MM.1S (cell line): Measurements from ENCODE around the gene DELE1.
A peak's percentile ranks its signal among the peaks of the same experiment; 100 is the strongest.

Experiments used
- DNase-seq: peaks from one replicate; pipeline ENCODE4 v3.0.0-alpha.2; 2015
- H2AFZ ChIP-seq: fragments of 300-600 bp; sonication (generic); 2 replicates; pipeline ENCODE4 v1.6.0; 2016; ENCODE audit warnings: antibody characterized with exemption, low read length
- H3F3A ChIP-seq: fragments of 300-600 bp; sonication (generic); 2 replicates; pipeline ENCODE4 v1.6.1; 2016; ENCODE audit warnings: mild to moderate bottlenecking, antibody characterized with exemption, low read length, moderate library complexity, mixed read lengths; ENCODE audit not compliant: insufficient read depth
- H3K27ac ChIP-seq: fragments of 300-600 bp; sonication (generic); 2 replicates; pipeline ENCODE4 v1.5.1; 2016; ENCODE audit warnings: mild to moderate bottlenecking, low read length
- H3K27me3 ChIP-seq: fragments of 300-600 bp; sonication (generic); replicated peaks from 2 replicates; pipeline ENCODE4 v1.6.0; 2016; ENCODE audit warnings: low read length; ENCODE audit not compliant: insufficient read depth
- H3K36me3 ChIP-seq: fragments of 300-600 bp; sonication (generic); replicated peaks from 2 replicates; pipeline ENCODE4 v1.6.1; 2016; ENCODE audit warnings: mild to moderate bottlenecking, low read length, mixed read lengths; ENCODE audit not compliant: insufficient read depth
- H3K4me1 ChIP-seq: fragments of 300-600 bp; sonication (generic); 2 replicates; pipeline ENCODE4 v1.6.1; 2016; ENCODE audit warnings: low read length, mixed read lengths
- H3K4me2 ChIP-seq: fragments of 300-600 bp; sonication (generic); 2 replicates; pipeline ENCODE4 v1.6.0; 2016; ENCODE audit warnings: low read depth, low read length
- H3K4me3 ChIP-seq: fragments of 300-600 bp; sonication (generic); 2 replicates; pipeline ENCODE4 v1.5.1; 2016; ENCODE audit warnings: low read length, mixed read lengths
- H3K79me2 ChIP-seq: fragments of 300-600 bp; sonication (generic); 2 replicates; pipeline ENCODE4 v1.6.1; 2016; ENCODE audit warnings: mixed run types, low read length, mixed read lengths
- H3K9ac ChIP-seq: fragments of 300-600 bp; sonication (generic); 2 replicates; pipeline ENCODE4 v1.6.1; 2016; ENCODE audit warnings: low read length, mixed read lengths
- H3K9me2 ChIP-seq: fragments of 300-600 bp; sonication (generic); replicated peaks from 2 replicates; pipeline ENCODE4 v1.6.1; 2016; ENCODE audit warnings: mild to moderate bottlenecking, low read length, mixed read lengths; ENCODE audit not compliant: insufficient read depth
- H3K9me3 ChIP-seq: fragments of 300-600 bp; sonication (generic); replicated peaks from 2 replicates; pipeline ENCODE4 v1.6.1; 2016; ENCODE audit warnings: mild to moderate bottlenecking, low read length, mixed read lengths; ENCODE audit not compliant: insufficient read depth
- H4K20me1 ChIP-seq: fragments of 300-600 bp; sonication (generic); 2 replicates; pipeline ENCODE4 v1.6.1; 2016; ENCODE audit warnings: mild to moderate bottlenecking, low read length, moderate library complexity, mixed read lengths; ENCODE audit not compliant: insufficient read depth
- CTCF ChIP-seq: fragments of 300-600 bp; sonication (generic); IDR thresholded peaks from 2 replicates; pipeline ENCODE4 v1.5.1; 2016; ENCODE audit warnings: antibody characterized with exemption, low read length, mixed read lengths
- EZH2 ChIP-seq: fragments of 300-600 bp; sonication (generic); optimal IDR thresholded peaks from 2 replicates; pipeline ENCODE3; 2017; ENCODE audit warnings: low read depth, mild to moderate bottlenecking, antibody characterized with exemption, low read length, mixed read lengths
- EZH2phosphoT487 ChIP-seq: fragments of 300-600 bp; sonication (generic); IDR thresholded peaks from 2 replicates; pipeline ENCODE4 v1.6.1; 2018; ENCODE audit warnings: antibody characterized with exemption, low read length

DELE1 gene

GRCh38 chr5:141952020-141952419, 28.3 kb downstream of the DELE1 start:
- Histone ChIP-seq H3K9me2 (no peaks in the 10 kb centered on the region), H3K36me3 (no peaks in the 10 kb centered on the region), H3K4me3 (no peak overlapping the region), H3K9ac (no peak overlapping the region), H2AFZ (no peak overlapping the region), H3K4me2 (no peak overlapping the region), H3K27me3 (no peaks in the 10 kb centered on the region), H3K27ac (no peak overlapping the region), H3F3A (no peaks in the 10 kb centered on the region), H3K9me3 (no peaks in the 10 kb centered on the region), H3K79me2 (no peaks in the 10 kb centered on the region), H4K20me1 (no peaks in the 10 kb centered on the region), H3K4me1 (no peaks in the 10 kb centered on the region)
- TF ChIP-seq EZH2 (no peak), EZH2phosphoT487 (no peak), CTCF (no peak)
- no peak for DNase-seq

GRCh38 chr5:141954194-141954593, 30.5 kb downstream of the DELE1 start:
- Histone ChIP-seq H3K27me3 (no peaks in the 10 kb centered on the region), H3K4me1 (peaks cover 16% of the 10 kb centered on the region), H3K9me3 (no peaks in the 10 kb centered on the region), H3K9me2 (no peaks in the 10 kb centered on the region), H3F3A (no peaks in the 10 kb centered on the region), H4K20me1 (no peaks in the 10 kb centered on the region), H3K36me3 (no peaks in the 10 kb centered on the region), H3K4me3 (no peak overlapping the region), H2AFZ (no peak overlapping the region), H3K9ac (no peak overlapping the region), H3K4me2 (no peak overlapping the region), H3K79me2 (no peaks in the 10 kb centered on the region), H3K27ac (no peak overlapping the region)
- no peak for DNase-seq
- TF ChIP-seq CTCF (no peak), EZH2 (no peak), EZH2phosphoT487 (no peak)

GRCh38 chr5:141957367-141957996, 33.8 kb downstream of the DELE1 start:
- H3K9me2 ChIP-seq = no peaks in the 10 kb centered on the region
- no peak for TF ChIP-seq EZH2phosphoT487
- TF ChIP-seq CTCF = no peak
- no peak for TF ChIP-seq EZH2
- H4K20me1 ChIP-seq = no peaks in the 10 kb centered on the region
- no peaks in the 10 kb centered on the region for H3K79me2 ChIP-seq
- H3K4me2 ChIP-seq = peak overlapping the region; percentile 51; the same call in 1 of the 2 replicates
- H3K27ac ChIP-seq = no peak overlapping the region
- no peaks in the 10 kb centered on the region for H3K36me3 ChIP-seq
- no peak overlapping the region for H3K4me3 ChIP-seq
- no peaks in the 10 kb centered on the region for H3F3A ChIP-seq
- 0 out of 2 replicates have a peak overlapping the region, but pooled peaks have one; percentile 11 for H2AFZ ChIP-seq
- H3K9me3 ChIP-seq = no peaks in the 10 kb centered on the region
- peaks cover 35% of the 10 kb centered on the region for H3K4me1 ChIP-seq
- no peak overlapping the region for H3K9ac ChIP-seq
- DNase-seq = no peak
- H3K27me3 ChIP-seq = no peaks in the 10 kb centered on the region
